Measurements from ENCODE around the gene IRF1. TPM values are rescaled to one million over a fixed set of nuclear protein-coding genes. Genes with fewer than 3 reads are reported as not detected.

IRF1 gene
- total RNA-seq, 4 donors from 2014 or later, result 24.6 to 49.7 (median 32.1) TPM

DNA sequence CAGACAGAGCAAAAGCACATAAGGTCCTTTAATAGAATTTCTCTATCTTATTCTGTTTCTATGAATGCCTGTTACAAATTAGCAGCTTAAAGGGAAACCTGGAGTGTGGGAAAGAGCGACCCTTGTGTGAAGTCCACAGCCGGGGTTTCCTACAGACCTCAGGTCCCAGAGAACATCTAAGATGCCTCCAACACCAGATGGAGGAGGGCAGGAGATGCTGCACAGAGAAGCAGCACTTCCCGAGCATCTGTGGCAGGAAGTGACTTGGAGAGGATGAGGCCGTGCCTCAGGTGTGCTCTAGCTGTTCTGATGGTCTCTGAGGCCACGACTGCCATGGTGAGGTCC lies 26.8 kb downstream of the IRF1 start:
- DNase-seq, result no peak
- Histone ChIP-seq H3K9me3 (no peaks in the 10 kb centered on the region), H3K36me3 (no peaks in the 10 kb centered on the region), H3K27ac (peak overlapping the region; percentile 62 to 82 (median 80)), H3K4me1 (peaks cover 13 to 53% of the 10 kb centered on the region in 2 donors), H3K4me3 (replicated peaks in 1 of 3) (no peak overlapping the region), H3K27me3 (no peaks in the 10 kb centered on the region)
- TF ChIP-seq, protein P1, sequence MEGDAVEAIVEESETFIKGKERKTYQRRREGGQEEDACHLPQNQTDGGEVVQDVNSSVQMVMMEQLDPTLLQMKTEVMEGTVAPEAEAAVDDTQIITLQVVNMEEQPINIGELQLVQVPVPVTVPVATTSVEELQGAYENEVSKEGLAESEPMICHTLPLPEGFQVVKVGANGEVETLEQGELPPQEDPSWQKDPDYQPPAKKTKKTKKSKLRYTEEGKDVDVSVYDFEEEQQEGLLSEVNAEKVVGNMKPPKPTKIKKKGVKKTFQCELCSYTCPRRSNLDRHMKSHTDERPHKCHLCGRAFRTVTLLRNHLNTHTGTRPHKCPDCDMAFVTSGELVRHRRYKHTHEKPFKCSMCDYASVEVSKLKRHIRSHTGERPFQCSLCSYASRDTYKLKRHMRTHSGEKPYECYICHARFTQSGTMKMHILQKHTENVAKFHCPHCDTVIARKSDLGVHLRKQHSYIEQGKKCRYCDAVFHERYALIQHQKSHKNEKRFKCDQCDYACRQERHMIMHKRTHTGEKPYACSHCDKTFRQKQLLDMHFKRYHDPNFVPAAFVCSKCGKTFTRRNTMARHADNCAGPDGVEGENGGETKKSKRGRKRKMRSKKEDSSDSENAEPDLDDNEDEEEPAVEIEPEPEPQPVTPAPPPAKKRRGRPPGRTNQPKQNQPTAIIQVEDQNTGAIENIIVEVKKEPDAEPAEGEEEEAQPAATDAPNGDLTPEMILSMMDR (IDR thresholded peaks at IDR 0.05), result no peak
- no peak for TF ChIP-seq POLR2A (IDR thresholded peaks at IDR 0.05)
- intact Hi-C loops (cut with DNase I), result no loop called here
- 77 to 79% methylated on average over 4 to 5 of the region's 5 CpGs for WGBS, 2 donors

GRCh38 chr5:132462856-132463745 lies 27.5 kb downstream of the IRF1 start:
- intact Hi-C loops (cut with DNase I), result no loop called here
- TF ChIP-seq, protein P1 (IDR thresholded peaks at IDR 0.05), result no peak
- no peak for TF ChIP-seq POLR2A (IDR thresholded peaks at IDR 0.05)
- Histone ChIP-seq H3K27ac (peak overlapping the region in 1 of 3 donors; percentile 36), H3K9me3 (no peaks in the 10 kb centered on the region), H3K27me3 (no peaks in the 10 kb centered on the region), H3K36me3 (no peaks in the 10 kb centered on the region), H3K4me1 (peaks cover 13 to 59% of the 10 kb centered on the region in 2 donors), H3K4me3 (replicated peaks in 1 of 3) (no peak overlapping the region)
- 84 to 89% methylated on average over 9 to 10 of the region's 10 CpGs for WGBS, 2 donors
- no peak for DNase-seq

GRCh38 chr5:132462333-132462732 lies 28.2 kb downstream of the IRF1 start:
- DNase-seq, result no peak
- TF ChIP-seq POLR2A (IDR thresholded peaks at IDR 0.05), result no peak
- TF ChIP-seq, protein P1 (IDR thresholded peaks at IDR 0.05), result no peak
- no peak overlapping the region for H3K27ac ChIP-seq
- no peaks in the 10 kb centered on the region for H3K9me3 ChIP-seq
- H3K27me3 ChIP-seq, result no peaks in the 10 kb centered on the region
- H3K36me3 ChIP-seq, result no peaks in the 10 kb centered on the region
- no peak overlapping the region for H3K4me3 ChIP-seq (replicated peaks in 1 of 3)
- peaks cover 13 to 63% of the 10 kb centered on the region in 2 donors for H3K4me1 ChIP-seq
- 86 to 92% methylated on average over 6 of the region's 6 CpGs for WGBS, 2 donors
- intact Hi-C loops (cut with DNase I), result no loop called here

DNA sequence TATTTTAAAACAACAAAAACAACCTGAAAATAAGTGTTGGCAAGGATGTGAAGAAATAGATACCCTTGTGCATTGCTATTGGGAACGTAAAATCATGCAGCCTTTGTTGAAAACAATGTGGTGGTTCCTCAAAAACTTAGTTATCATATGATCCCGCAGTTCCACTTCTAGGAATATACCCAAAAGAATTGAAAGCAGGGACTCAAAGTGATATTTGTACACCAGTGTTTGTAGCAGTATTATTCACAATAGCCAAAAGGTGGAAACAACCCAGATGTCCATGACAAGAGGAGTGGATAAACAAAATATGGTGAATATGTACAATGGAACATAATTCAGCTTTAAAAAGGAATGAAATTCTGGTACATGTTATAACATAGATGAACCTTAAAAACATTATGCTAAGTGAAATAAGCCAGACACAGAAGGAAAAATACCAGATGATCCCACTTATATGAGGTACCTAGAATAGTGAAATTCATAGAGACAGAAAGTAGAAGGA lies 29.0 kb downstream of the IRF1 start:
- H3K9me3 ChIP-seq, result no peaks in the 10 kb centered on the region
- DNase-seq, result no peak
- no peaks in the 10 kb centered on the region for H3K27me3 ChIP-seq
- WGBS, 2 donors, result 85 to 94% methylated on average over 2 of the region's 2 CpGs
- peaks cover 19 to 63% of the 10 kb centered on the region in 2 donors for H3K4me1 ChIP-seq
- TF ChIP-seq, protein P1 (IDR thresholded peaks at IDR 0.05), result no peak
- TF ChIP-seq POLR2A (IDR thresholded peaks at IDR 0.05), result no peak
- H3K4me3 ChIP-seq (replicated peaks in 1 of 3), result no peak overlapping the region
- H3K36me3 ChIP-seq, result no peaks in the 10 kb centered on the region
- H3K27ac ChIP-seq, result no peak overlapping the region
- intact Hi-C loops (cut with DNase I), result no loop called here

Measured in thyroid gland (tissue), 4 donors.